Lung (tissue), 12 donors: Measurements from ENCODE around the gene SHISAL2A. TPM values are rescaled to one million over a fixed set of nuclear protein-coding genes. Genes with fewer than 3 reads are reported as not detected.

Experiments used
- ATAC-seq: fragments of 200-7000 bp; cut with Tn5 transposase; one replicate; pipeline ENCODE4 v1.9.1; 2020; ENCODE audit warnings: moderate number of reproducible peaks; ENCODE audit not compliant: insufficient read depth, low FRiP score
- DNase-seq, 3 donors: peaks; one replicate each; pipeline ENCODE4 v3.0.0-alpha.2; 2013 to 2017
- H3K27ac ChIP-seq, 2 donors: one replicate each; pipeline ENCODE4 v1.5.1; 2013; ENCODE audit warnings: mild to moderate bottlenecking in 2 of 2, moderate library complexity in 2 of 2, control low read depth in 1 of 2, inconsistent platforms in 1 of 2, low read depth in 1 of 2, low read length in 1 of 2
- H3K27me3 ChIP-seq, 3 donors: one replicate each; pipeline ENCODE4 v1.5.1; 2013; ENCODE audit warnings: low read length in 2 of 3; ENCODE audit not compliant: control insufficient read depth in 3 of 3, insufficient read depth in 3 of 3
- H3K36me3 ChIP-seq, 4 donors: one replicate each; pipeline ENCODE4 v1.5.1; 2013; ENCODE audit warnings: low read length in 4 of 4, mild to moderate bottlenecking in 1 of 4, moderate library complexity in 1 of 4; ENCODE audit not compliant: control insufficient read depth in 4 of 4, insufficient read depth in 4 of 4
- H3K4me1 ChIP-seq, 5 donors: one replicate each; pipeline ENCODE4 v1.5.1; 2013; ENCODE audit warnings: low read length in 5 of 5, mild to moderate bottlenecking in 2 of 5, moderate library complexity in 1 of 5; ENCODE audit not compliant: control insufficient read depth in 5 of 5, insufficient read depth in 5 of 5
- H3K4me3 ChIP-seq: one replicate; pipeline ENCODE4 v1.5.1; 2013; ENCODE audit warnings: mild to moderate bottlenecking, control low read depth, moderate library complexity
- H3K9ac ChIP-seq, 2 donors: one replicate each; pipeline ENCODE4 v1.5.1; 2013; ENCODE audit warnings: low read length in 2 of 2, control low read depth in 1 of 2; ENCODE audit not compliant: insufficient read depth in 1 of 2
- H3K9me3 ChIP-seq, 4 donors: one replicate each; pipeline ENCODE4 v1.5.1; 2013; ENCODE audit warnings: low read length in 3 of 4, mild to moderate bottlenecking in 1 of 4, moderate library complexity in 1 of 4; ENCODE audit not compliant: control insufficient read depth in 4 of 4, insufficient read depth in 3 of 4
- WGBS, 2 donors: extraction: QIAGEN DNeasy Blood & Tissue Kit; methylation state at CpG; one replicate each; pipeline ENCODE4 v1.1.7; 2013; 5-methylcytosine and 5-hydroxymethylcytosine counted together
- polyA plus RNA-seq, 2 donors: library from polyadenylated mRNA; stranded (reverse); fragments of 200-250 nt; gene quantifications; one replicate each; pipeline ENCODE4 v1.2.1, GENCODE V29; 2013
- total RNA-seq, 2 donors: library from RNA; depleted of rRNA in 1 of 2; stranded (reverse); fragments of >200 nt in 1 of 2; gene quantifications; one replicate each; pipeline ENCODE4 v1.2.1, GENCODE V29; 2014 to 2021
- TF ChIP-seq, protein P1 (sequence below): IDR thresholded peaks from 2 replicates; pipeline ENCODE4 v1.5.1; 2012; ENCODE audit warnings: mild to moderate bottlenecking; ENCODE audit errors: control extremely low read depth, extremely low read depth
- donor health status: control.
- donor health status: control.
- donor health status: Bipolar disorder and iron deficiency.
- donor health status: healthy.
- donor health status: DM: yes; HTN: yes; CAD: no.

SHISAL2A gene
- total and polyA plus RNA-seq, 4 donors = 0.79 to 2.6 (median 2.0) TPM

DNA sequence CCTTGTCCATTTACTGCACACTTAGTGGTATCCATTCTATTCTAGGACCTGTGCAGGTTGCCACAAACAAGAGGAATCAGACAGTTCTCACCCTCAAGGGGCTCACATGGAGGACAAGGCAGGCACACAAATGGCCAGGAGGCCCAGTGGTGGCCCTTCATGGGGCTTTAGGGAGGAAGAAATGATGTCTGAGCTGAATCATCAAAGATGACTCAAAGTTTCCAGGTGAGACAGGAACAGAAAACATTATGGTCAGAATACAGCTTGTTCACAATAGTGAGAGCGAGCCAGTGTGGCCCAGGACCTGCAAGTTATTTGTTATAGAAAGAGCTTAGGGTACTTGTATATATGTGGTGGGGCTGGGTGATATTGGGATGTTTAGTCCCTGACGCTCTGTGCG lies 26.4 kb downstream of the SHISAL2A start:
- Histone ChIP-seq H3K9me3 (no peaks in the 10 kb centered on the region), H3K4me1 (peaks cover 0 to 5% (median 0%) of the 10 kb centered on the region in 5 donors), H3K4me3 (no peak overlapping the region), H3K27me3 (no peaks in the 10 kb centered on the region), H3K27ac (no peak overlapping the region), H3K36me3 (no peaks in the 10 kb centered on the region), H3K9ac (no peak overlapping the region)
- ATAC-seq (no peak), DNase-seq (no peak)
- TF ChIP-seq, protein P1, sequence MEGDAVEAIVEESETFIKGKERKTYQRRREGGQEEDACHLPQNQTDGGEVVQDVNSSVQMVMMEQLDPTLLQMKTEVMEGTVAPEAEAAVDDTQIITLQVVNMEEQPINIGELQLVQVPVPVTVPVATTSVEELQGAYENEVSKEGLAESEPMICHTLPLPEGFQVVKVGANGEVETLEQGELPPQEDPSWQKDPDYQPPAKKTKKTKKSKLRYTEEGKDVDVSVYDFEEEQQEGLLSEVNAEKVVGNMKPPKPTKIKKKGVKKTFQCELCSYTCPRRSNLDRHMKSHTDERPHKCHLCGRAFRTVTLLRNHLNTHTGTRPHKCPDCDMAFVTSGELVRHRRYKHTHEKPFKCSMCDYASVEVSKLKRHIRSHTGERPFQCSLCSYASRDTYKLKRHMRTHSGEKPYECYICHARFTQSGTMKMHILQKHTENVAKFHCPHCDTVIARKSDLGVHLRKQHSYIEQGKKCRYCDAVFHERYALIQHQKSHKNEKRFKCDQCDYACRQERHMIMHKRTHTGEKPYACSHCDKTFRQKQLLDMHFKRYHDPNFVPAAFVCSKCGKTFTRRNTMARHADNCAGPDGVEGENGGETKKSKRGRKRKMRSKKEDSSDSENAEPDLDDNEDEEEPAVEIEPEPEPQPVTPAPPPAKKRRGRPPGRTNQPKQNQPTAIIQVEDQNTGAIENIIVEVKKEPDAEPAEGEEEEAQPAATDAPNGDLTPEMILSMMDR = no peak
- WGBS, 2 donors = 95% methylated on average over 3 of the region's 3 CpGs

DNA sequence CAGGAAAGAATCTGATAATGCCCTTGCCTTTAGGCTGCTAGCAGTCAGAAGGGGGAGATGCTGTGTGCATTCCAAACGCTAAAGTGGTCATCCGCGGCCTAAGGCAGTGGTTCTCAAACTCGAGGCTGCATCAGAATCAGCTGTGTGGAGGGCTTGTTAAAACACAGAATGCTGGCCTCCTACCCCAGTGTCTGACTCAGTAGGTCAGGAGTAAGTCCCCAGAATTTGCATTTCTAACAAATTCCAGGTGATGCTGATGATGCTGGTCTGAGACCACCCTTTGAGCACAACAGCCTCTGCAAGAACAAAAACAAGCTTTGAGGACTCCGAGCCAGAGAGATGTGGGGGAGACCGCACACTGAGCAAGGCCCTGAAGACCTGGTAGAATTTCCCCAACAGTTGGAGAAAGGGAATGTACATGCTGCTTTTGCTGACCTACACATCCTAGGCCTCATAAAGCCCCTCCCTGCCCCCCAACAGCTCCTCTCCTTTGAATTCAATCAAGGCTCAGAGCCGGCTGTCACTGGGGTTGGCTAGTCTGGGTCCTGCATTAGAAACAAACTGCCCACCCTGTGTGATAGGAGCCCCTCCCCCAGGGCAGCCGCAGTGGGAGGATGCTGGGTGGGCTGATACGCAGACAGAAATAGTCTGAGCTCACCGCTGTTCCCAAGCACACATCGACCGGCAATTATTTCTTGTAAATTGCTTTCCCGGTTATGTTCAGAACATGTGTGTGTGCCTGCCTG lies 27.1 kb downstream of the SHISAL2A start:
- no peak overlapping the region for H3K9ac ChIP-seq
- H3K4me1 ChIP-seq = peaks cover 0 to 5% (median 0%) of the 10 kb centered on the region in 5 donors
- TF ChIP-seq, protein P1 = no peak
- no peaks in the 10 kb centered on the region for H3K27me3 ChIP-seq
- H3K4me3 ChIP-seq = no peak overlapping the region
- WGBS, 2 donors = 74 to 84% methylated on average over 13 of the region's 13 CpGs
- DNase-seq (no peak), ATAC-seq (no peak)
- no peaks in the 10 kb centered on the region for H3K9me3 ChIP-seq
- no peak overlapping the region for H3K27ac ChIP-seq
- no peaks in the 10 kb centered on the region for H3K36me3 ChIP-seq

DNA sequence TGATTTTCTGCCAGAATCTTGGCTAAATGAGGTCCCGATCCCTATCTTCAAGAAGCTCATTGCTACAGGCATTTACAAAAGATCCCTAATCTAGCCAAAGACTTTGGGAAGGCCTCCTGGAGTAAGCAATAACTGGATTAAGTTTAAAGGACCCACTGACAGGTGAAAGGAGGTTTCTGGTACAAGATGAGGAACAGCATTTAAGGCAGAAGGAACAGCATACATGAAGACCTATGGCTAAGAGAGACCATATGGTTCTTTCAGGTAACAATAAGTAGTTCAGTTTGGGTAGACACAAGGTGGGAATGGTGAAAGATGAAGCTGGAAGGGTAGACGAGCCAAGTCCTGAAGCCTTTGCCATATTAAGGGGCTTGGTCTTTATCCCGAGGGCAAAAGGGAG lies 27.8 kb downstream of the SHISAL2A start:
- H3K4me1 ChIP-seq = peaks cover 0 to 5% (median 0%) of the 10 kb centered on the region in 5 donors
- DNase-seq = no peak
- H3K9me3 ChIP-seq = no peaks in the 10 kb centered on the region
- H3K4me3 ChIP-seq = no peak overlapping the region
- no peaks in the 10 kb centered on the region for H3K27me3 ChIP-seq
- no peak for ATAC-seq
- no peak overlapping the region for H3K27ac ChIP-seq
- H3K36me3 ChIP-seq = no peaks in the 10 kb centered on the region
- 53 to 73% methylated on average over 3 of the region's 3 CpGs for WGBS, 2 donors
- TF ChIP-seq, protein P1 = no peak
- no peak overlapping the region for H3K9ac ChIP-seq
